Retinal pigment epithelial cell (primary cell): ENCODE data around the gene ZNF654.
"Not testable (repeated sequence)": the region's sequence is repeated elsewhere in the genome, so short reads cannot be mapped to it uniquely, and the experiment has no call there.

Experiments
- DNase-seq: peaks from one replicate; pipeline ENCODE4 v3.0.0-alpha.2; 2010; ENCODE audit warnings: low read depth
- H3K4me3 ChIP-seq: 2 replicates; pipeline ENCODE4 v1.5.1; 2011; ENCODE audit warnings: mild to moderate bottlenecking, low read length, control low read depth, moderate library complexity
- TF ChIP-seq, protein P1 (sequence below): conservative IDR thresholded peaks from 2 replicates; pipeline ENCODE4 v1.5.1; 2011; ENCODE audit warnings: low read depth, low read length, control low read depth, inconsistent platforms

Gene ZNF654

DNA sequence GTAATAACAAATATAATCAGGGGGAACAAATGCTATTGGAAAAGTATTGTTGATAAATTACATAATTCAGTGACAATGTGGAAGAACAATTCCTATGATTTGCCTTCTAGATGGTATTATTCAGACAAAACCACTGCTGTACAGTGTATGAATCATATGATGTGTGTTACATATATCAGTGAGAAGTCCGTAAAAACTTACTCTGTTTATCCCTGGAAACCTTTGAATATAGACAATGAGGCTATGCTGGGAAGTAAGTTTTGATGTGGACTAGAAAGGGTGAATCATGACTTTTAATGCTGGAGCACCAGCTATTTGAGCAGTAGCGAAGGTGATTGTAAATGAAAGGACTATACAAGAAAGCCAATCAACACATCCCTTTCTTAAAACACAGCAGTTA lies 108.6 kb downstream of the ZNF654 start:
- no peak for DNase-seq
- TF ChIP-seq, protein P1, sequence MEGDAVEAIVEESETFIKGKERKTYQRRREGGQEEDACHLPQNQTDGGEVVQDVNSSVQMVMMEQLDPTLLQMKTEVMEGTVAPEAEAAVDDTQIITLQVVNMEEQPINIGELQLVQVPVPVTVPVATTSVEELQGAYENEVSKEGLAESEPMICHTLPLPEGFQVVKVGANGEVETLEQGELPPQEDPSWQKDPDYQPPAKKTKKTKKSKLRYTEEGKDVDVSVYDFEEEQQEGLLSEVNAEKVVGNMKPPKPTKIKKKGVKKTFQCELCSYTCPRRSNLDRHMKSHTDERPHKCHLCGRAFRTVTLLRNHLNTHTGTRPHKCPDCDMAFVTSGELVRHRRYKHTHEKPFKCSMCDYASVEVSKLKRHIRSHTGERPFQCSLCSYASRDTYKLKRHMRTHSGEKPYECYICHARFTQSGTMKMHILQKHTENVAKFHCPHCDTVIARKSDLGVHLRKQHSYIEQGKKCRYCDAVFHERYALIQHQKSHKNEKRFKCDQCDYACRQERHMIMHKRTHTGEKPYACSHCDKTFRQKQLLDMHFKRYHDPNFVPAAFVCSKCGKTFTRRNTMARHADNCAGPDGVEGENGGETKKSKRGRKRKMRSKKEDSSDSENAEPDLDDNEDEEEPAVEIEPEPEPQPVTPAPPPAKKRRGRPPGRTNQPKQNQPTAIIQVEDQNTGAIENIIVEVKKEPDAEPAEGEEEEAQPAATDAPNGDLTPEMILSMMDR: no peak
- H3K4me3 ChIP-seq: no peak overlapping the region

DNA sequence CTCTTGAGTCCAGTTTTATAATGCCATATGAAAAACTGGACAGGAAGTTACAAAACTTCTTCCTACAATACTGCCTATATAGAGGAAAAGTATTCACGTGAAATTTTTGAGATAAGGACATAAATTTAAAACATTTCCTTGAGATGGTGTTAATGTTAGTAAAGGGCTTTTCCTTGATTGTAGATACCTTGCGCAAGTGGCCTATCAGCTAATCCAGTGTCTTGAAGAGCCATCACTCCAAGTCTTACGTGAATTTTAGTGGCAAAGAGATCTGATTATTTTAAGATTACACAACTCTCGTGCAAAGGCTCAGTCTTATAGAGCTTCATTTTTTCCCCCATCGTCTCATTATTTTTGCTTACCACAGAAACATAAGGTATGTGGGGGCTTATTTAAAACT lies 109.1 kb downstream of the ZNF654 start:
- DNase-seq: no peak
- TF ChIP-seq, protein P1: no peak

DNA sequence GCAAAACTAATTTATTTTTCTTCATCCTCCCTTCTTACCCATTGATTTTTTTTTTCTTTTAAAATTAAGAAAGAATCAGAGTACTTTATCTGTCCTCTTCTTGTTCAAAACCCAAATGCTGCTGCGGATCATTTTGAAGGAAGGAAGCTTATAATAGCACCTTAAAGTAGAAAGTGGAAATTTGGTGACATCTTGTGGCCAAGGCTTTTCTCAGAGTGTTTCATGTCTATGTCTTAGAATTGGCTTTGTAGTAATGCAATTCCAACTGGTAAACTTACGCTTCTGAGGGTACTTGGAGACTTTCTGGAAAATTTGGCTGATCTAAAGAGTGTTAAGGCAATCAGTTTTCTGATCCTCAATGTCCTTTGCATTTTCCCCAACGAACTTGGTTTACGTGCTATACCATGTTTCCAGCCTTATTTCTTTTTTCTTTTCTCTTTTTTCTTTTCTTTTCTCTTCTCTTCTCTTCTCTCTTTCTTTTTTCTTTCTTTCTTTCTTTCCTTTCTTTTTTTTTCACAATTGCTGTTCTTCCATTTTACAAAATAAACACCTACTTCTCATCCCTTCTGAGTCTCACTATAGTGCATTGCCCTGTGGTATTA lies 121.4 kb downstream of the ZNF654 start:
- TF ChIP-seq, protein P1: peak; percentile 50
- H3K4me3 ChIP-seq: no peak overlapping the region
- DNase-seq: no peak

More for the DNA sequence above, 109.1 kb downstream of the ZNF654 start:
- H3K4me3 ChIP-seq: no peak overlapping the region

DNA sequence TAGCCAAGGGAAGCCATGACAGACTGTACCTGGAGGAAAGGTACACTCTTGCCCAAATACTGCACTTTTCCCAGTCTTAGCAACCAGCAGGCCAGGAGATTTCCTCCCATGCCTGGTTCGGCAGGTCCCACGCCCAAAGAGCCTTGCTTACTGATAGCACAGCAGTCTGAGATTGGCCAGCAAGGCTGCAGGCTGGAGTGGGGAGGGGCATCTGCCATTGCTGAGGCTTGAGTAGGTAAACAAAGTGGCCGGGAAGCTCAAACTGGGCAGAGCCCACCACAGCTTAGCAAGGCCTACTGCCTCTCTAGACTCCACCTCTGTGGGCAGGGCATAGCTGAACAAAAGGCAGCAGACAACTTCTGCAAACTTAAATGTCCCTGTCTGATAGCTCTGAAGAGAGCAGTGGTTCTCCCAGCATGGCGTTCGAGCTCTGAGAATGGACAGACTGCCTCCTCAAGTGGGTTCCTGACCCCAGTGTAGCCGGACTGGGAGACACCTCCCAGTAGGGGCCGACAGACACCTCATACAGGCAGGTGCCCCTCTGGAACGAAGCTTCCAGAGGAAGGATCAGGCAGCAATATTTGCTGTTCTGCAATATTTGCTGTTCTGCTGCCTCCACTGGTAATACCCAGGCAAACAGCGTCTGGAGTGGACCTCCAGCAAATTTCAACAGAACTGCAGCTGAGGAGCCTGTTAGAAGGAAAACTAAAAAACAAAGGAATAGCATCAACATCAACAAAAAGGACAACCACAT lies 123.3 kb downstream of the ZNF654 start:
- not testable (repeated sequence) for H3K4me3 ChIP-seq, DNase-seq

DNA sequence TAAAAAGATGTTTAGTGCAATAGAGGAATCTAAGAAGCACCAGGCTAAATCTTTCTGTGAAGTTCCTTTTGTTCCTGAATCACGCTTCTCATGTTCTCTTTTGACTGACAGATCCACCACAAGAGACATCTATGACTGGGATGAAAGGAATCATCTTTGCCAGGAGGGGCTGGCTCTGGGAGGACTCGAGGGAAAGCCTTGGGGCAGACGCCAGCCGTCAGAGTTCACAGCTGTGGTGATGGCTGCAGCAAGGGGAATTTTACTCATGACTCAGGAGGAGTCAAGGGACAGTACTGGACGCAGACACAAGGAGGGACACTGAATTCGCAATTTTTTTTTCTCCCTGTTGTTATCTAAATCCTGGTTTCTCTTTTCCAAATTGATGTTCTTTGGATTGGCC lies 129.4 kb downstream of the ZNF654 start:
- no peak for DNase-seq
- TF ChIP-seq, protein P1: no peak

DNA sequence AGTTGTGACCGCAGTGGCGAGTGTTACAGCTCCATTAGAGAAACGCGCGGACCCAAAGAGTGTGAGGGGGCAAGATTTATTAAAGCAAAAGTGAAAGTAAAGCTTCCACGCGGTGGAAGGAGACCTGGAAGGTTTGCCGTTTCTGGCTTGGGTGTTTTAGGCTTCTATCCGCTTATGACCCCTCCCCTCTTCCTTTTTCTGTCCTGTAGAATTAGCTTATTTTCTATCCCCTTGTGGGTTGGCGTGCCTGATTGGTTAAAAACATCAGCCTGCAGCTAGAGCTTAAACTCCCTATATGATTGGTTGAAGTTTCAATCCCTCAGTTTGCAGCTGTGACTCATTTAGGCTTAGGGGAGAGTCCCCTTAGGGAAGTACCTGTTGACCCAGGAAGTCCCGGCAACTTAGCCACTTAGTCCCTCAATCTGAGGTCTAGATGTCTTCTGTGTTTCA lies 130.3 kb downstream of the ZNF654 start:
- no peak overlapping the region for H3K4me3 ChIP-seq
- TF ChIP-seq, protein P1: no peak
- DNase-seq: no peak

More for the DNA sequence above, 129.4 kb downstream of the ZNF654 start:
- H3K4me3 ChIP-seq: no peak overlapping the region

DNA sequence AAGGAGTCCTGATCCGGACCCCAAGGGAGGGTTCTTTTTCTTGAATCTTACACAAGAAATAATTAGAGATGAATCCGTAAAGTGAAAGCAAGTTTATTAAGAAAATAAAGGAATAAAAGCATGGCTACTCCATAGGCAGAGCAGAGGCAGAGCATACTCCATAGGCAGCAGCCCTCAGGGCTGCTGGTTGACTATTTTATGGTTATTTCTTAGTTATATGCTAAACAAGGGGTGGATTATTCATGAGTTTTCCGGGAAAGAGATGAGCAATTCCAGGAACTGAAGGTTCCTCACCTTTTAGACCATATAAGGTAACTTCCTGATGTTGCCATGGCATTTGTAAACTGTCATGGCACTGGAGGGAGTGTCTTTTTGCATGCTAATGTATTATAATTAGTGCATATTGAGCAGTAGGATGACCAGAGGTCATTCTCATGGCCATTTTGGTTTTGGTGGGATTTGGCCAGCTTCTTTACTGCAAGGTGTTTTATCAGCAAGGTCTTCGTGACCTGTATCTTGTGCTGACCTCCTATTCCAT lies 132.9 kb downstream of the ZNF654 start:
- H3K4me3 ChIP-seq: no peak overlapping the region
- no peak for DNase-seq
- TF ChIP-seq, protein P1: no peak
